HCT116 (cell line): ENCODE results near the gene ROMO1. TPM values are rescaled to one million over a fixed set of nuclear protein-coding genes. Genes with fewer than 3 reads are reported as not detected.

Experiments
- ATAC-seq: fragments of 200-7000 bp; cut with Tn5 transposase; 2 replicates; pipeline ENCODE4 v1.9.1; 2020; ENCODE audit warnings: mild to moderate bottlenecking, moderate library complexity
- BruUV-seq: library from RNA; stranded (reverse); fragments of 400-500 nt; replicated peaks from 2 replicates; lab custom pipeline; 2021; lab: Mats Ljungman, UMichigan
- CTCF ChIA-PET: fragments of 300-600 bp; sonication (Branson Sonifier 250); formaldehyde crosslinking; loops from one replicate; lab custom pipeline; 2021; ENCODE audit warnings: antibody characterized with exemption; lab: Charles Lee
- POLR2A ChIA-PET: fragments of 300-600, 350-600 bp; sonication (Branson Sonifier 250); formaldehyde crosslinking; loops from one replicate; lab custom pipeline; 2021; ENCODE audit warnings: antibody characterized with exemption; lab: Charles Lee
- RAD21 ChIA-PET, 2 experiments: fragments of 300-600 bp; sonication (Branson Sonifier 250); formaldehyde crosslinking; loops; one replicate each; lab custom pipeline; 2023; ENCODE audit warnings: low total read pairs in 2 of 2; ENCODE audit not compliant: uncharacterized antibody in 2 of 2, unreplicated experiment in 2 of 2, low non-redundant PET in 1 of 2; lab: Charles Lee
- DNase-seq: peaks from one replicate; pipeline ENCODE4 v3.0.0-alpha.2; 2010; ENCODE audit warnings: low read depth, low spot score
- H2AFZ ChIP-seq: fragments of 200-600 bp; shearing (Covaris generic), sonication (generic); 2 replicates; pipeline ENCODE4 v1.6.1; 2017; ENCODE audit warnings: low read depth, mixed run types, mixed read lengths, antibody characterized with exemption, low read length; ENCODE audit not compliant: poor library complexity, severe bottlenecking
- H3K27ac ChIP-seq: 2 replicates; pipeline ENCODE4 v1.5.1; 2012; ENCODE audit warnings: low read depth, low read length
- H3K27me3 ChIP-seq: fragments of 200-600 bp; sonication (generic); 2 replicates; pipeline ENCODE4 v1.6.1; 2016; ENCODE audit warnings: mixed run types, low read length, mixed read lengths; ENCODE audit not compliant: insufficient read depth
- H3K36me3 ChIP-seq, 2 experiments: fragments of 200-500 bp in 1 of 2; fragments of 200-600 bp in 1 of 2; sonication (Bioruptor generic) in 1 of 2; sonication (generic) in 1 of 2; 2 replicates each; pipeline versions ENCODE4 v1.5.1 to v1.6.1; 2014 to 2016; ENCODE audit warnings: low read length in 2 of 2, inconsistent platforms in 1 of 2, mixed read lengths in 1 of 2, mixed run types in 1 of 2; ENCODE audit not compliant: insufficient read depth in 2 of 2, control insufficient read depth in 1 of 2
- H3K4me1 ChIP-seq, 2 experiments: fragments of 200-600 bp in 1 of 2; sonication (generic) in 1 of 2; 2 replicates each; pipeline versions ENCODE4 v1.5.1 to v1.6.1; 2012 to 2017; ENCODE audit warnings: low read length in 2 of 2, inconsistent platforms in 1 of 2, mild to moderate bottlenecking in 1 of 2, mixed read lengths in 1 of 2, mixed run types in 1 of 2, moderate library complexity in 1 of 2; ENCODE audit not compliant: insufficient read depth in 2 of 2, control insufficient read depth in 1 of 2
- H3K4me2 ChIP-seq: fragments of 200-600 bp; sonication (generic); 2 replicates; pipeline ENCODE4 v1.6.1; 2017; ENCODE audit warnings: mixed run types, low read length, mixed read lengths
- H3K4me3 ChIP-seq, 2 experiments: fragments of 200-600 bp in 1 of 2; sonication (generic) in 1 of 2; replicated peaks in 1 of 2; 2 replicates each; pipeline ENCODE4 v1.5.1; 2011 to 2016; ENCODE audit warnings: low read length in 2 of 2, control low read depth in 1 of 2, low read depth in 1 of 2, mild to moderate bottlenecking in 1 of 2, mixed read lengths in 1 of 2, mixed run types in 1 of 2
- H3K79me2 ChIP-seq: fragments of 200-600 bp; sonication (generic); 2 replicates; pipeline ENCODE4 v1.6.1; 2017; ENCODE audit warnings: mild to moderate bottlenecking, mixed run types, low read length, moderate library complexity, mixed read lengths; ENCODE audit not compliant: insufficient read depth
- H3K9ac ChIP-seq: fragments of 200-600 bp; sonication (generic); 2 replicates; pipeline ENCODE4 v1.6.1; 2016; ENCODE audit warnings: low read length, mixed read lengths
- H3K9me2 ChIP-seq: fragments of 200-600 bp; sonication (generic), shearing (Covaris generic); 2 replicates; pipeline ENCODE4 v1.6.1; 2017; ENCODE audit warnings: mixed run types, mild to moderate bottlenecking, moderate library complexity; ENCODE audit not compliant: insufficient read depth
- H3K9me3 ChIP-seq, 2 experiments: fragments of 200-500 bp in 1 of 2; fragments of 200-600 bp in 1 of 2; sonication (Bioruptor generic) in 1 of 2; sonication (generic) in 1 of 2; 2 replicates each; pipeline ENCODE4 v1.6.1; 2014 to 2017; ENCODE audit warnings: low read length in 2 of 2, mixed read lengths in 2 of 2, inconsistent platforms in 1 of 2, low read depth in 1 of 2, mild to moderate bottlenecking in 1 of 2, mixed run types in 1 of 2, moderate library complexity in 1 of 2; ENCODE audit not compliant: control insufficient read depth in 1 of 2, insufficient read depth in 1 of 2
- H4K20me1 ChIP-seq: fragments of 200-600 bp; sonication (generic), shearing (Covaris generic); 2 replicates; pipeline ENCODE4 v1.6.1; 2017; ENCODE audit warnings: mixed run types, mild to moderate bottlenecking, moderate library complexity; ENCODE audit not compliant: insufficient read depth
- CTCF ChIP-seq, 3 experiments: fragments of 200-600 bp in 1 of 3; sonication (generic) in 1 of 3; IDR thresholded peaks in 2 of 3; conservative IDR thresholded peaks in 1 of 3; 2 replicates each; pipeline ENCODE4 v1.5.1; 2012 to 2017; ENCODE audit warnings: low read depth in 2 of 3, low read length in 2 of 3, antibody characterized with exemption in 1 of 3, borderline replicate concordance in 1 of 3, control low read depth in 1 of 3, mild to moderate bottlenecking in 1 of 3, mixed read lengths in 1 of 3, mixed run types in 1 of 3, moderate library complexity in 1 of 3; ENCODE audit not compliant: insufficient read depth in 1 of 3
- EGR1 ChIP-seq: IDR thresholded peaks from 2 replicates; pipeline ENCODE4 v1.6.1; 2012; ENCODE audit warnings: low read depth
- EZH2phosphoT487 ChIP-seq: fragments of 200-600 bp; IDR thresholded peaks from 2 replicates; pipeline ENCODE4 v1.6.1; 2018; ENCODE audit warnings: antibody characterized with exemption, borderline replicate concordance
- FOSL1 ChIP-seq: IDR thresholded peaks from 2 replicates; pipeline ENCODE4 v1.6.1; 2012; ENCODE audit warnings: low read depth
- JUND ChIP-seq: IDR thresholded peaks from 2 replicates; pipeline ENCODE4 v1.6.1; 2012
- POLR2A ChIP-seq: IDR thresholded peaks from 2 replicates; pipeline ENCODE4 v1.7.0; 2011; ENCODE audit warnings: borderline replicate concordance; ENCODE audit not compliant: insufficient read depth, insufficient read length; ENCODE audit errors: extremely low read depth
- POLR2AphosphoS5 ChIP-seq: IDR thresholded peaks from 2 replicates; pipeline ENCODE4 v1.6.1; 2011; ENCODE audit warnings: mild to moderate bottlenecking, low read depth, low read length, moderate library complexity
- SIN3A ChIP-seq: IDR thresholded peaks from 2 replicates; pipeline ENCODE4 v1.6.1; 2012; ENCODE audit warnings: low read depth
- ZBTB33 ChIP-seq: IDR thresholded peaks from 2 replicates; pipeline ENCODE4 v1.6.1; 2011; ENCODE audit warnings: mild to moderate bottlenecking, low read length, moderate library complexity; ENCODE audit not compliant: insufficient replicate concordance; ENCODE audit errors: extremely low read depth
- ZFX ChIP-seq: fragments of 450-650 bp; IDR thresholded peaks from 2 replicates; pipeline ENCODE4 v1.6.1; 2017
- ZNF274 ChIP-seq: fragments of 200-500 bp; sonication (Bioruptor generic); IDR thresholded peaks from 2 replicates; pipeline ENCODE4 v1.6.1; 2014; ENCODE audit warnings: mild to moderate bottlenecking, low read depth, low read length, inconsistent platforms
- intact Hi-C: fragments of 100-400 bp; cut with micrococcal nuclease; formaldehyde crosslinking; loops from 2 replicates; pipeline ENCODE4 v1.10.0; 2022
- total RNA-seq: library from RNA; stranded (reverse); gene quantifications from one replicate; pipeline ENCODE4 v1.2.1, GENCODE V29; 2021; ENCODE audit not compliant: unreplicated experiment

ROMO1 gene
- total RNA-seq, 1 experiment from 2014 or later, result 167 TPM

GRCh38 chr20:35669221-35669620 lies 30.0 kb upstream of the ROMO1 start:
- no TSS peak for BruUV-seq
- TF ChIP-seq ZFX (no peak), POLR2A (no peak), JUND (no peak), EZH2phosphoT487 (no peak), ZNF274 (no peak), FOSL1 (no peak)
- TF ChIP-seq, all 23 proteins: peak for 0
- Histone ChIP-seq H3K4me3 (no peak overlapping the region), H3K4me2 (no peak overlapping the region), H3K9me2 (no peaks in the 10 kb centered on the region), H3K36me3 (peaks cover 18 to 28% of the 10 kb centered on the region in 2 experiments; a peak in 3 of 4 replicates), H3K9ac (no peak overlapping the region), H3K27ac (no peak overlapping the region), H3K9me3 (no peaks in the 10 kb centered on the region), H4K20me1 (no peaks in the 10 kb centered on the region), H3K4me1 (peaks cover 0 to 4% of the 10 kb centered on the region in 2 experiments; a peak in 1 of 4 replicates), H2AFZ (no peak overlapping the region), H3K79me2 (peaks cover 5% of the 10 kb centered on the region), H3K27me3 (no peaks in the 10 kb centered on the region)
- RAD21 ChIA-PET, result no interaction called here
- CTCF ChIA-PET, result no interaction called here
- DNase-seq, result no peak
- intact Hi-C loops, result no loop called here
- no peak for ATAC-seq
- POLR2A ChIA-PET, result no interaction called here

- Histone ChIP-seq H3K27ac (no peak overlapping the region), H3K9ac (no peak overlapping the region), H3K36me3 (peaks cover 20 to 29% of the 10 kb centered on the region in 2 experiments; a peak in 3 of 4 replicates), H3K4me2 (no peak overlapping the region), H2AFZ (no peak overlapping the region), H3K79me2 (peaks cover under 1% of the 10 kb centered on the region; the same call in 1 of the 2 replicates), H3K9me3 (no peaks in the 10 kb centered on the region), H4K20me1 (no peaks in the 10 kb centered on the region), H3K27me3 (no peaks in the 10 kb centered on the region), H3K4me3 (no peak overlapping the region), H3K4me1 (peaks cover 0 to 4% of the 10 kb centered on the region in 2 experiments; a peak in 1 of 4 replicates), H3K9me2 (no peaks in the 10 kb centered on the region)
- ATAC-seq, result no peak
- TF ChIP-seq ZBTB33, result no peak
- no peak for TF ChIP-seq EGR1
- no peak for TF ChIP-seq JUND
- TF ChIP-seq FOSL1, result no peak
- no peak for TF ChIP-seq SIN3A
- TF ChIP-seq ZFX, result no peak
- no peak for TF ChIP-seq POLR2AphosphoS5
- no peak for TF ChIP-seq EZH2phosphoT487
- TF ChIP-seq CTCF (IDR thresholded peaks at IDR 0.05 in 2 of 3, conservative IDR thresholded peaks at IDR 0.05 in 1 of 3; ENCODE audit: borderline replicate concordance in 1 of 3, insufficient read depth in 1 of 3, low read depth in 2 of 3, low read length in 2 of 3), result no peak
- intact Hi-C loops, result no loop called here
- CTCF ChIA-PET, result no interaction called here
- POLR2A ChIA-PET, result no interaction called here
- no peak for DNase-seq
- BruUV-seq, result no TSS peak
- RAD21 ChIA-PET, result no interaction called here
Observed at GRCh38 chr20:35669681-35670080, 29.5 kb upstream of the ROMO1 start.
